Loucy (cell line): ENCODE measurements around the gene MRPL28.
A peak's percentile ranks its signal among the peaks of the same experiment; 100 is the strongest.

ENCODE experiments used
- H2AFZ ChIP-seq: fragments of 200-600 bp; sonication (generic); 2 replicates; pipeline ENCODE4 v1.6.0; 2016; ENCODE audit warnings: antibody characterized with exemption, mild to moderate bottlenecking, low read length, moderate library complexity
- H3F3A ChIP-seq: fragments of 200-600 bp; 2 replicates; pipeline ENCODE4 v1.6.0; 2016; ENCODE audit warnings: antibody characterized with exemption, low read depth, mild to moderate bottlenecking
- H3K27me3 ChIP-seq: fragments of 200-600 bp; sonication (generic); 2 replicates; pipeline ENCODE4 v1.6.1; 2014; ENCODE audit warnings: low read length, mild to moderate bottlenecking; ENCODE audit not compliant: insufficient read depth, poor library complexity, severe bottlenecking
- H3K36me3 ChIP-seq: fragments of 200-600 bp; sonication (generic); 2 replicates; pipeline ENCODE4 v1.6.1; 2016; ENCODE audit warnings: low read length; ENCODE audit not compliant: insufficient read depth
- H3K4me1 ChIP-seq: fragments of 200-600 bp; sonication (generic); 2 replicates; pipeline ENCODE4 v1.5.1; 2014; ENCODE audit warnings: low read length, mild to moderate bottlenecking; ENCODE audit not compliant: insufficient read depth, poor library complexity, severe bottlenecking
- H3K4me2 ChIP-seq: fragments of 200-600 bp; sonication (generic); 2 replicates; pipeline ENCODE4 v1.6.0; 2014; ENCODE audit warnings: antibody characterized with exemption, low read length, low read depth, mild to moderate bottlenecking; ENCODE audit not compliant: poor library complexity, severe bottlenecking
- H3K4me3 ChIP-seq: fragments of 200-600 bp; sonication (generic); 2 replicates; pipeline ENCODE4 v1.5.1; 2014; ENCODE audit warnings: low read length, mild to moderate bottlenecking, mixed read lengths; ENCODE audit not compliant: poor library complexity, severe bottlenecking
- H3K79me2 ChIP-seq: fragments of 200-600 bp; sonication (generic); 2 replicates; pipeline ENCODE4 v1.6.1; 2014; ENCODE audit warnings: low read length; ENCODE audit not compliant: insufficient read depth
- H3K9ac ChIP-seq: fragments of 200-600 bp; sonication (generic); 2 replicates; pipeline ENCODE4 v1.6.0; 2014; ENCODE audit warnings: mild to moderate bottlenecking, low read depth, low read length, moderate library complexity; ENCODE audit not compliant: poor library complexity, severe bottlenecking
- H3K9me2 ChIP-seq: fragments of 200-600 bp; sonication (generic); replicated peaks from 2 replicates; pipeline ENCODE4 v1.6.1; 2016; ENCODE audit warnings: low read depth, low read length, mixed read lengths
- H3K9me3 ChIP-seq: fragments of 200-600 bp; sonication (generic); 2 replicates; pipeline ENCODE4 v1.6.1; 2014; ENCODE audit warnings: mild to moderate bottlenecking, antibody characterized with exemption, low read length, low read depth; ENCODE audit not compliant: insufficient read depth
- H4K20me1 ChIP-seq: fragments of 200-600 bp; sonication (generic); 2 replicates; pipeline ENCODE4 v1.6.0; 2014; ENCODE audit warnings: antibody characterized with exemption, low read length, mild to moderate bottlenecking; ENCODE audit not compliant: insufficient read depth, poor library complexity, severe bottlenecking
- EZH2phosphoT487 ChIP-seq: fragments of 200-600 bp; IDR thresholded peaks from 2 replicates; pipeline ENCODE4 v1.6.1; 2018; ENCODE audit warnings: antibody characterized with exemption, mild to moderate bottlenecking, moderate library complexity, borderline replicate concordance
- TF ChIP-seq, protein P1 (sequence below): fragments of 200-600 bp; sonication (generic); conservative IDR thresholded peaks from 2 replicates; pipeline ENCODE4 v1.5.1; 2014; ENCODE audit warnings: mild to moderate bottlenecking, antibody characterized with exemption, low read length

Gene MRPL28

DNA sequence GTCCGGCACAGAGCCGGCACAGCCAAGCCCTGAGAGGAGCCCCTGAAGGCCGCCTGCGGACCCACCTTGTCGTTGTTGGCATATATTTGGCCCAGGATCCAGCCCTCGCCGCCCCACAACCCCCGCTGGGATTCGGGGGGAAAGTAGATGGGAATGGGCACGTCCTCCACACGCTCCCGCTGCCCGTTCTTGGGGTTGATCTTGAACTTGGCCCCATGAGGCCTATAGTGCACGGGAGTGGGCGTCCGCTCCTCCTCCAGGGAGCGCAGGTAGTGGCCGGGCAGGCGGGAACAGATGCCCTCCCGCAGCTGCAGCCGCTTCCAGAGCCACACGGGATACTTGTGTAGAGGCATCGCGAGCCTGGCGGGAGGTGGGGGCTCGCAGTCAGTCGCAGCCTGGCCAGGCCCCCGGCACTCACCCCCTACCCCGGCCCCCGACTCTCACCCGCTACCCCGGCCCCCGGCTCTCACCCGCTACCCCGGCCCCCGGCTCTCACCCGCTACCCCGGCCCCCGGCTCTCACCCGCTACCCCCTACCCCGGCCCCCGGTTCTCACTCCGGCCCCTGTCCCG, 387 bp downstream of the MRPL28 start:
- peak overlapping the region; percentile 69 for H3K4me3 ChIP-seq
- no peaks in the 10 kb centered on the region for H3K9me2 ChIP-seq
- no peaks in the 10 kb centered on the region for H3K9me3 ChIP-seq
- peak overlapping the region; percentile 64 for H3K4me2 ChIP-seq
- no peaks in the 10 kb centered on the region for H3F3A ChIP-seq
- H3K36me3 ChIP-seq: no peaks in the 10 kb centered on the region; the same call in 1 of the 2 replicates
- H4K20me1 ChIP-seq: no peaks in the 10 kb centered on the region
- no peaks in the 10 kb centered on the region for H3K4me1 ChIP-seq
- H3K79me2 ChIP-seq: peaks cover 6% of the 10 kb centered on the region; the same call in 1 of the 2 replicates
- H3K27me3 ChIP-seq: no peaks in the 10 kb centered on the region
- TF ChIP-seq EZH2phosphoT487: no peak
- TF ChIP-seq, protein P1, sequence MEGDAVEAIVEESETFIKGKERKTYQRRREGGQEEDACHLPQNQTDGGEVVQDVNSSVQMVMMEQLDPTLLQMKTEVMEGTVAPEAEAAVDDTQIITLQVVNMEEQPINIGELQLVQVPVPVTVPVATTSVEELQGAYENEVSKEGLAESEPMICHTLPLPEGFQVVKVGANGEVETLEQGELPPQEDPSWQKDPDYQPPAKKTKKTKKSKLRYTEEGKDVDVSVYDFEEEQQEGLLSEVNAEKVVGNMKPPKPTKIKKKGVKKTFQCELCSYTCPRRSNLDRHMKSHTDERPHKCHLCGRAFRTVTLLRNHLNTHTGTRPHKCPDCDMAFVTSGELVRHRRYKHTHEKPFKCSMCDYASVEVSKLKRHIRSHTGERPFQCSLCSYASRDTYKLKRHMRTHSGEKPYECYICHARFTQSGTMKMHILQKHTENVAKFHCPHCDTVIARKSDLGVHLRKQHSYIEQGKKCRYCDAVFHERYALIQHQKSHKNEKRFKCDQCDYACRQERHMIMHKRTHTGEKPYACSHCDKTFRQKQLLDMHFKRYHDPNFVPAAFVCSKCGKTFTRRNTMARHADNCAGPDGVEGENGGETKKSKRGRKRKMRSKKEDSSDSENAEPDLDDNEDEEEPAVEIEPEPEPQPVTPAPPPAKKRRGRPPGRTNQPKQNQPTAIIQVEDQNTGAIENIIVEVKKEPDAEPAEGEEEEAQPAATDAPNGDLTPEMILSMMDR: no peak
- peak overlapping the region; percentile 39 for H3K9ac ChIP-seq
- H2AFZ ChIP-seq: no peak overlapping the region

DNA sequence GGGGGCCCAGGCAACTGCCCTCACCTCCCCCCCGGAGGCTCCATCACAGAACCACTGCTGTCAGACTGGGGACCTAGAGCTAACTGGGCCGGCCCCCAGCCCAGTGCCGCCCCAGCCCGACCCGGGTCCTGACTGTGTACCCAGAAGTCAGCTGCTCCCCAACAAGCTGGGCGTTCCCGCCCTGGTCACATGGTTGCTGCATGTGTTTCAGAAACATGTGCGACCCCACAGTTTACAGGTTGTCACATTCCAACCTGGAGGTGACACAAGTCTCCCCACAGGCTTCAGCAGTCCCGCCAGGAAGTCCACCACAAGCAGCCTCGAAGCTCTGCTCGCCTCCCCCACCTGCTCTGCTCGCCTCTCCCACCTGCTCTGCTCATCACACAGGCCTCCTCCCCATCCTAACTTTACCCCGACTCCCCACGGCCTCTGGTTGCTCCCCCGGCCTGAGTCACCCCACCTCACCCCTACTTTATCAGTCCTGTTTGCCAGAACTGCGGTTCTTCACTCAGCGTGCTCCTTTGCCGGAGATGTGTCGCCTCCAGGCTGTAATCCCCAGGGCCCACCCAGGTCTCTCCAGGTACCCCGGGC, 968 bp downstream of the MRPL28 start:
- peaks cover 6% of the 10 kb centered on the region; the same call in 1 of the 2 replicates for H3K79me2 ChIP-seq
- peak overlapping the region; percentile 58 for H3K4me3 ChIP-seq
- no peaks in the 10 kb centered on the region; the same call in 1 of the 2 replicates for H3K36me3 ChIP-seq
- no peaks in the 10 kb centered on the region for H3K9me2 ChIP-seq
- H3K9ac ChIP-seq: peak overlapping the region; percentile 39
- H3K9me3 ChIP-seq: no peaks in the 10 kb centered on the region
- peak overlapping the region; percentile 64 for H3K4me2 ChIP-seq
- no peaks in the 10 kb centered on the region for H4K20me1 ChIP-seq
- no peaks in the 10 kb centered on the region for H3K27me3 ChIP-seq
- no peak overlapping the region for H2AFZ ChIP-seq
- H3F3A ChIP-seq: no peaks in the 10 kb centered on the region
- H3K4me1 ChIP-seq: no peaks in the 10 kb centered on the region
- no peak for TF ChIP-seq EZH2phosphoT487

DNA sequence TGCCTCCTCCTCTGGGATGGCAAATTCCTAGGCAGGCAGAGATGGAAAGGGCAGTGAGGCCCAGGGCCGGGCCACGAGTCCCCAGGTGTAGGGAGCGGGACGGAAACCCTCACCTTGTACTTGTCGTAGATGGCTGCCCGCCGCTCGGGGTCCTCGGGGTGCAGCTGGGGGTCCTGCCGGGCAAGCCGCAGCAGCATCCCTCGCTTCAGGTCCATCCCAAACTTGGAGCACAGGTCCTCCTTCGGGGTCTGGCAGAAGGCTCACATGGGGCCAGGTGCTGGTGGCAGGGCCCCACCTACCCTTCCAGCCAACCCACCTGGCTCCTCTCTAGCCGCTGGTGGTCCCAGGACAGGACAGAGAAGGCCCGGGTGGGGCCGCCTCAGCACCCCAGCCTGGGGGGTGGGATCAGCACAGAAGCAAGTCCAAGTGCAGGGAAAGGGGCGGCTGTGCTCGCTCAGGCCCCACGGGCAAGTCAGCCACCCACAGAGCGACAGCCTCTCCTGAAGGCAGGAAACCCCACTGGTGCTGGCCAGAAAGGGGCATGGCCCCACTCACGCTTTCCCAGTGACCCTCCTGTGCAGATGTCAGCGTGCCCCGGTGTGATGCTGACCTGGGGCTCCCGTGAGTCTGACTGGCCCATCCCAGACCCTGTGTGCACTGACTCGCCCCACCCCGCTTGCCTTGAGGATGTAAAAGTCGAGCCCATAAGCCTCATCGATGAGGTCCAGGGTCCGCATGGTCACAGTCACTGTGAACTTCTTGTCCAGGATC, 1.8 kb downstream of the MRPL28 start:
- Histone ChIP-seq H3K9me3 (no peaks in the 10 kb centered on the region), H4K20me1 (no peaks in the 10 kb centered on the region), H3K36me3 (no peaks in the 10 kb centered on the region; the same call in 1 of the 2 replicates), H3K79me2 (peaks cover 6% of the 10 kb centered on the region; the same call in 1 of the 2 replicates), H3K9ac (no peak overlapping the region), H3F3A (no peaks in the 10 kb centered on the region), H2AFZ (no peak overlapping the region), H3K27me3 (no peaks in the 10 kb centered on the region), H3K4me2 (no peak overlapping the region), H3K9me2 (no peaks in the 10 kb centered on the region), H3K4me1 (no peaks in the 10 kb centered on the region), H3K4me3 (peak overlapping the region; percentile 58)
- TF ChIP-seq, protein P1: no peak
- TF ChIP-seq EZH2phosphoT487: no peak
